Progenitor cell of endocrine pancreas (in vitro differentiated cells): Measurements from ENCODE around the gene AP1S1. TPM values are rescaled to one million over a fixed set of nuclear protein-coding genes. Genes with fewer than 3 reads are reported as not detected.

ENCODE experiments used
- DNase-seq: peaks from one replicate; pipeline ENCODE4 v3.0.0; 2021; ENCODE audit warnings: low spot score; ENCODE audit not compliant: unreplicated experiment
- H3K27ac Mint-ChIP-seq: 2 replicates; pipeline ENCODE4 v1.8.0; 2021; ENCODE audit warnings: mild to moderate bottlenecking, moderate library complexity, mixed read lengths
- H3K27me3 Mint-ChIP-seq: 2 replicates; pipeline ENCODE4 v1.8.0; 2021; ENCODE audit warnings: mixed read lengths
- H3K36me3 Mint-ChIP-seq: 2 replicates; pipeline ENCODE4 v1.8.0; 2022; ENCODE audit warnings: mixed read lengths; ENCODE audit not compliant: insufficient read depth
- H3K4me1 Mint-ChIP-seq: 2 replicates; pipeline ENCODE4 v1.8.0; 2021; ENCODE audit warnings: low read depth, mixed read lengths
- H3K4me3 Mint-ChIP-seq: 2 replicates; pipeline ENCODE4 v1.8.0; 2021; ENCODE audit warnings: low read depth, mild to moderate bottlenecking, moderate library complexity, mixed read lengths
- H3K9me3 Mint-ChIP-seq: 2 replicates; pipeline ENCODE4 v1.8.0; 2021; ENCODE audit warnings: low read depth, mixed read lengths
- microRNA-seq: library from miRNA; unstranded; fragments of <30 nt; microRNA quantifications from one replicate; pipeline ENCODE4 v1.1.0, GENCODE V29; 2020; ENCODE audit warnings: borderline number of aligned reads; ENCODE audit not compliant: unreplicated experiment
- total RNA-seq: library from RNA; stranded (reverse); gene quantifications from 2 replicates; pipeline ENCODE4 v1.2.1, GENCODE V29; 2021
- TF ChIP-seq, protein P1 (sequence below): fragments of 200-600 bp; sonication (generic); IDR thresholded peaks from one replicate; pipeline ENCODE4 v1.5.0; 2021; ENCODE audit warnings: antibody characterized with exemption, mild to moderate bottlenecking; ENCODE audit not compliant: unreplicated experiment

Gene AP1S1
- total RNA-seq, 1 donor from 2014 or later: 61.3 TPM

DNA sequence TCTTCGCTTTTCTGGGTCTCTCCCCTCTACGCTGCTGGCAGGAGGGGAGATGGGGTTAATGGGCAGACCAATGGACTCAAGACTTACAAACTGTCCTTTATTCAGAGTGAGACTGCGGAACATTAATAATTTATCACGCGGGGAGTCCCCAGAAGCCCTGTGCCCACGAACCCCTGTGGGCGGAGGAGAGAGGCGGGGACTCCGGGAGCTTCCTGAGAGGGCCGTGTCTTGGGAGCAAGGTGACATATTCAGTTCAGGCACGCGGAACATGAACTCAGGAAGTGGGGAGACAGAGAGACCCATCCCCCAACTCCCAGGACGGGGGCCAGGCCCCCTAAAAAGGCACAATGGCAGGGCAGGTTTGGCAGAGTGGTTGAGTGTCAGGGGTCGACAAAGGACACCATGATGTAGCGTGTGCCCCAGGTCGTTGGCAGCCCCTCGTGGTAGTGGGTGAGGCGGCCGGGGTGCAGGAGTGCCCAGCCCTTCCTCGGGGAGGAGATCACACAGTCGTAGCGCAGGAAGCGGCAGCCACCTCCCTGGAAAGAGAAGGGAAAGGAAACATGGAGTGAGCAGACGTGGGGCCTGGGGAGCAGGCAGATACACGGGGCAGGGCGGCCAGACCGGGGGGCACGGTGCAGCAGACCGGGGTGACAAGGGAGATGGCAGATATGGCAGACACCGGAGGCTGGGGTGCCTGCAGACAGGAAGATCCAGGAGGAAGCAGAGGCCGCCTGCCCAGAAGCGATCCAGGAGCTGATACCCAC, 51.8 kb downstream of the AP1S1 start:
- H3K27me3 Mint-ChIP-seq: peaks cover 26% of the 10 kb centered on the region
- no peak overlapping the region for H3K27ac Mint-ChIP-seq
- no peak for DNase-seq
- H3K9me3 Mint-ChIP-seq: no peaks in the 10 kb centered on the region
- TF ChIP-seq, protein P1, sequence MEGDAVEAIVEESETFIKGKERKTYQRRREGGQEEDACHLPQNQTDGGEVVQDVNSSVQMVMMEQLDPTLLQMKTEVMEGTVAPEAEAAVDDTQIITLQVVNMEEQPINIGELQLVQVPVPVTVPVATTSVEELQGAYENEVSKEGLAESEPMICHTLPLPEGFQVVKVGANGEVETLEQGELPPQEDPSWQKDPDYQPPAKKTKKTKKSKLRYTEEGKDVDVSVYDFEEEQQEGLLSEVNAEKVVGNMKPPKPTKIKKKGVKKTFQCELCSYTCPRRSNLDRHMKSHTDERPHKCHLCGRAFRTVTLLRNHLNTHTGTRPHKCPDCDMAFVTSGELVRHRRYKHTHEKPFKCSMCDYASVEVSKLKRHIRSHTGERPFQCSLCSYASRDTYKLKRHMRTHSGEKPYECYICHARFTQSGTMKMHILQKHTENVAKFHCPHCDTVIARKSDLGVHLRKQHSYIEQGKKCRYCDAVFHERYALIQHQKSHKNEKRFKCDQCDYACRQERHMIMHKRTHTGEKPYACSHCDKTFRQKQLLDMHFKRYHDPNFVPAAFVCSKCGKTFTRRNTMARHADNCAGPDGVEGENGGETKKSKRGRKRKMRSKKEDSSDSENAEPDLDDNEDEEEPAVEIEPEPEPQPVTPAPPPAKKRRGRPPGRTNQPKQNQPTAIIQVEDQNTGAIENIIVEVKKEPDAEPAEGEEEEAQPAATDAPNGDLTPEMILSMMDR: no peak
- no peaks in the 10 kb centered on the region for H3K4me1 Mint-ChIP-seq
- H3K4me3 Mint-ChIP-seq: no peak overlapping the region
- H3K36me3 Mint-ChIP-seq: peaks cover 10% of the 10 kb centered on the region

DNA sequence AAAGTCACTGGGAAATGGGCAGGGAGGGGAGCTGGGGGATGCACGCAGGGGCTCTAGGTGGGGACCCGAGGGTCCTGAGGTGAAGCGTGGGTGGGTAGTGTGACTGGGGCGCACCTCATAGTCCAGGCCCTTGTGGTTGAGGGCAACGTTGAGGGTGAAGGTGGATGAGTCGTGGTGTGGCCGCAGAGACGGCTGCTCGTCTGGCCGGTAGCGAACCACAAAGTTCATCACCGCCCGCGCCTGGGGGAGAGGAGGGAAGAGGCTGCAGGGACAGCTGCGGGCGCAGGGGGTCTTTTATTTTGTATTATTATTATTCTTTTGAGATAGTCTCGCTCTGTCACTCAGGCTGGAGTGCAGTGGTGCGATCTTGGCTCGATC, 52.4 kb downstream of the AP1S1 start:
- DNase-seq: no peak
- Mint-ChIP-seq H3K4me3 (no peak overlapping the region), H3K27ac (no peak overlapping the region), H3K4me1 (no peaks in the 10 kb centered on the region), H3K27me3 (peaks cover 20% of the 10 kb centered on the region), H3K36me3 (peaks cover 11% of the 10 kb centered on the region), H3K9me3 (no peaks in the 10 kb centered on the region)
- TF ChIP-seq, protein P1: no peak

DNA sequence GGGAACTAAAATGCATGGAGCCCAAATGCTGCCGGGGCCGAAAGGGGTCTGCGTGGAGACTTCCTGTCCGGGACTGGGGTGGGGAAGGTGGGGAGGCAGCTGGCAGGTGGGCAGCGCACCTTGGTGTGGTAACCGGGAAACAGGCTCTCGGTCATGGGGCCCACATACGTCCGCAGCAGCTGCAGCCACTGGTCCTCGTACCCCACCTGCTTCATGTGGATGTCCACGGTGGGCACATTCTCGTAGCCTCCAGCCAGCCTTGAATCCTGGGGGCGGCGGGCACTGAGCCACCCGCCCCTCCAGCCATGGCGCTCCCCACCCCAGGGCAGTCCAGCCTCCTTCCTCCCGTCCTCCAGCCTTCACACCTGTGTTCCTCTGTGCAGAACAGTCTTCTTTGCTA, 53.2 kb downstream of the AP1S1 start:
- H3K27me3 Mint-ChIP-seq: peaks cover 17% of the 10 kb centered on the region
- H3K4me3 Mint-ChIP-seq: no peak overlapping the region
- no peak overlapping the region for H3K27ac Mint-ChIP-seq
- no peaks in the 10 kb centered on the region for H3K4me1 Mint-ChIP-seq
- DNase-seq: no peak
- H3K9me3 Mint-ChIP-seq: no peaks in the 10 kb centered on the region
- H3K36me3 Mint-ChIP-seq: peaks cover 11% of the 10 kb centered on the region
- TF ChIP-seq, protein P1: no peak

DNA sequence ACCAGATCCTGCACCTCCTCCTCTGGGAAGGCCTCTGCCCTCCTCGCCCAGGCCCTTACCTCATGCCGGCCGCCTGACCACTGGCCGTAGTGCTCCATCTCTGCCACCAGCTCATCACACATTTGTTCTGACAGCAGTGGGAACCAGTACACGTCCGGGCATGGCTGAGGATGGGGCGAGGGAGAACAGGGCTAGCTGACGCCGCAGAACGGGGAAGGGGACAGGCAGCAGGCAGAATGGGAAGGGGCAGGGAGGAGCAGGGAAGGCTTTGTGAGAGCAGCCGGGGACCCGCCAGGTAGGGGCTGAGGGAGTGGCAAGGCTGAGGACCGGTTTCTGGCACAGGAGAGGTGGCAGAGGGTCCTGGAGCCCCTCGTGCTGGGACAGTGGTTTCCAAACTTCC, 54.5 kb downstream of the AP1S1 start:
- Mint-ChIP-seq H3K4me3 (no peak overlapping the region), H3K27ac (no peak overlapping the region), H3K4me1 (no peaks in the 10 kb centered on the region), H3K9me3 (no peaks in the 10 kb centered on the region), H3K27me3 (peaks cover 6% of the 10 kb centered on the region), H3K36me3 (peaks cover 11% of the 10 kb centered on the region)
- TF ChIP-seq, protein P1: no peak
- no peak for DNase-seq

DNA sequence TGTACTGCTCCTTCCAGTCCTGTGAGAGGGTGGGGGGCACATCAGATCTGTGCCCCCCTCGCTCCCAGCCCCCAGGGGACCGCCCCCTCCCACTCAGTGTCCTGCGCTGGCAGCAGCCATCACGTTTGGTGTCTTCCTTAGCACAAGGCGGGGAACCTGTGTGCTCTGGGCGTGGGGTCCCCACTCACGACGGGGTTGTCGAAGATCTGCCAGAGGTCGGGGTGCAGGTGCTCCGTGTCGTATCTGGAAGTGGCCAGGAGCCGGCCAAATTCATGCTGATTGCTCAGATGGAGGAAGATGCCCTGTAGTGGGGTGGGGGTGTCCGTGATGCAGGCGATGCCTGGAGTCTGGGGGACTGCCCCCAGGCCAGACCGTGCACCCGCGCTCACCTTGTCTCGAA, 55.9 kb downstream of the AP1S1 start:
- H3K27me3 Mint-ChIP-seq: no peaks in the 10 kb centered on the region
- H3K36me3 Mint-ChIP-seq: peaks cover 15% of the 10 kb centered on the region
- DNase-seq: no peak
- TF ChIP-seq, protein P1: no peak
- H3K27ac Mint-ChIP-seq: no peak overlapping the region
- H3K9me3 Mint-ChIP-seq: no peaks in the 10 kb centered on the region
- no peaks in the 10 kb centered on the region for H3K4me1 Mint-ChIP-seq
- H3K4me3 Mint-ChIP-seq: no peak overlapping the region

Small RNA genes within 50 kb of the gene (microRNA-seq; reads per million reads assigned to microRNA genes)
- gene MIR4653: not detected

Other genes starting within 250 kb of the AP1S1 start
- gene MUC3A, start 204.9 kb upstream of the AP1S1 start, total RNA-seq: 2.0 and 2.1 TPM in 2 replicates
- 0.31 and 0.33 TPM in 2 replicates for gene MUC12, start 184.9 kb upstream of the AP1S1 start, total RNA-seq
- gene MUC17, start 134.4 kb upstream of the AP1S1 start, total RNA-seq: not detected in 2 replicates
- gene TRIM56, start 69.0 kb upstream of the AP1S1 start, total RNA-seq: 19.3 and 22.0 TPM in 2 replicates
- gene SERPINE1, start 27.4 kb upstream of the AP1S1 start, total RNA-seq: 0.11 and 0.14 TPM in 2 replicates
- gene VGF, start 11.1 kb downstream of the AP1S1 start, total RNA-seq: 0.96 and 1.8 TPM in 2 replicates
- gene NAT16, start 25.8 kb downstream of the AP1S1 start, total RNA-seq: not detected in 2 replicates
- not detected in 2 replicates for gene MOGAT3, start 46.6 kb downstream of the AP1S1 start, total RNA-seq
- gene PLOD3, start 63.1 kb downstream of the AP1S1 start, total RNA-seq: 89.8 and 94.4 TPM in 2 replicates
- gene ZNHIT1, start 63.7 kb downstream of the AP1S1 start, total RNA-seq: 60.2 and 62.2 TPM in 2 replicates
- gene CLDN15, start 83.3 kb downstream of the AP1S1 start, total RNA-seq: 21.2 and 22.8 TPM in 2 replicates
- 118 and 124 TPM in 2 replicates for gene FIS1, start 90.6 kb downstream of the AP1S1 start, total RNA-seq
- 60.3 and 60.6 TPM in 2 replicates for gene IFT22, start 167.3 kb downstream of the AP1S1 start, total RNA-seq
- gene COL26A1, start 208.4 kb downstream of the AP1S1 start, total RNA-seq: 44.5 and 46.2 TPM in 2 replicates